ENCODE data around the gene C1QTNF12.

C1QTNF12 gene, protein sequence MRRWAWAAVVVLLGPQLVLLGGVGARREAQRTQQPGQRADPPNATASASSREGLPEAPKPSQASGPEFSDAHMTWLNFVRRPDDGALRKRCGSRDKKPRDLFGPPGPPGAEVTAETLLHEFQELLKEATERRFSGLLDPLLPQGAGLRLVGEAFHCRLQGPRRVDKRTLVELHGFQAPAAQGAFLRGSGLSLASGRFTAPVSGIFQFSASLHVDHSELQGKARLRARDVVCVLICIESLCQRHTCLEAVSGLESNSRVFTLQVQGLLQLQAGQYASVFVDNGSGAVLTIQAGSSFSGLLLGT

DNA sequence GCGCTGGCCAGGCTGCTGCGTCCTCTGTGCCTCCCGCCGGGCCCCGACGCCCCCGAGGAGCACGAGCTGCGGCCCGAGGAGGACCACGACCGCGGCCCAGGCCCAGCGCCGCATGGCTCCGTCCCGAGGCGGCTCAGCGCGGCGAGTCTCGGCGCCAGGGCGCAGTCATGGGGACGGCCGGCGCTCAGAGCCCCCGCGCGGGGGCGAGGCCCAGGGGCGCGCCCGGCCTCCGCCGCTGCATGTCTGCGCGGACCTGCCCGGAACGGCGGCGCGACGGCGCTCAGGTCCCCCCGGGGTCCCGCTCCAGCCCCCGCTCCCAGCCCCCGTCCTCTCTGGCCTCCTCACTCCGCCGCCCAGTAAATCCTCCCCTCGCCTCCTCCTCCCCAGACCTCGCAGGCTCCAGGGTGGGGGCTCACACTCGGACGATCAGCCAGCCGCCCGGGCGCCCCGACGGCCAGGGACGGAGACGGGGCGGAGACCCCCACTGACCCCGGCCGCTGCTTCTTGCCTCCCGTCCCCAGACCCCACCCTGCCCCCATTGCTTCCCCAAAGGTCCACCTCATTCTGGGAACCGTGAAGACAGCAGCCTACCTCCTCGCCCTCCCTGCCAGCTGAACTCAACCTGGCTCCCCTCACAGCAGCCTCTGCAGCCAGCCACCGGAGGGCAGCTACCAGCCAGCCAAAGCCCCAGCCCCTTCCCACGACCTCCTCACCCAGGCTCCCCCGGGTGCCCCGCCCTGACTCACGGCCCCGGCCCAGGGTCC is at the start of gene C1QTNF12:
C1QTNF12 (minus strand) TSS at position 146 of the 764 bp plus-strand sequence; CDS start at position 114, 32 bp downstream.
- DNase-seq, result no peak

DNA sequence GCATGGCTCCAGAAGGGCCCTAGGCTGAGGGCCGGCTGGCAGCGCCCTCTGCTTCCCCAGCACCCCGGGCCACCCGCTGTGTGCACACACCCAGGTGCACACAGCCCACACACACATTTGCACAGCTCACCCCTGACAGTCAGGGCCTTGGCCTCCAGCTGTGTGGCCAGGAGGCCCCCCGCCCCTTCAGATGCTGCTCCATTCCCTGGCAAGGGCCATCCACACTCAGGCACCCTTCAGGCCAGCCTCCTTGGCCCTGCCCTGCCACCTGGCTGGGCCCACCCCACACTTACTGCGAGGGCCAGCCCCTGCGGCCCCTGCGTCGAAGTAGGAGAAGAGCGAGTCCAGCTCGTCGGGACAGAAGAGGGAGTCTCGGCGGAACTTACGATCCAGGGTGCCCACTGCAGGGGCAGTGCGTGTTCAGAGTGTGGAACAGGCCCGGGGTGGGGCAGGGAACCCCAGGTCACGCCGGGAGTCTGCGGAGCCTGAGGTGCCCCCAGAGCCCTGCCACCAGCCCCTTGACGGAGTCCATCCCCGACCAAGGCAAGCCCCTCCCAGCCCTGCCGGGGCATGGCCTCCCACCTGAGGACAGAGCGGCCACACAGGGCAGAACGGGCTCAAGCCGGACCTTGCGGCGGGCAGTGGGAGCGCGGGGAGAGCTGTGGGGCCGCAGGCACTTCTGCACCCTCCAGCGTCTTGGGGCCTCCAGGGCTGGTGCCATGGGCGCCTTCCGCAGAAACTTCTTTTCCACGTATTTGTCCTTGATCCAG is 48.8 kb upstream of the C1QTNF12 start:
- no peak for DNase-seq

DNA sequence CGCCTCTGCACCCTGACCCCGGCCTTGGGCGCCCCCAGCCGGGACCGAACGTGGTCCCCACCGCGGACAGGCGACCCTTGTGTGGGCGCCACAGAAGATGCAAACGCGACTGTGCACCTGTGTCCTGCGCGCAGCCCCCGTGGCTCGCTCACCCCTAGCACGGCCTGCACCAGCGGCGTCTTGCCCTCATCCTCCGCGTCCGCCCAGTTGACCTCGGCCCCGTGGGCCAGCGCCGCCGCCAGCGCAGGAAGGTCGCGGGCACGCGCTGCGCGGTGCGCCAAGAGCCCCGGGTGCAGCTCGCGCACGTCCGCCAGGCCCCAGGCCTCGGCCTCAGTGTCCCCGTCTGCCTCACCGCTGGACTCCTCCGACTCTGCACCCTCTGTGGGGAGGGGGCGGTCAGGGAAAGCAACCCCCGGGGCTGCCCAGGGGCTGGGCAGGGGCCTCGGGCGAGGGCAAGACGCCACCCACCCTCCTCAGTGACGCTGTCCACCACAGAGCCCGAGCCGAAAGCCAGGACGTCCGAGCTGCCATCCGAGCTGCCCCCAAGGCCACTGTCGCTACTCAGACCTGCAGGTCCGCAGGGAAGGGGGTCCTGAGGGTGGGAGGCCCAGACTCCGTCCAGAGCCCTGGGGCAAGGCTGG is 47.8 kb upstream of the C1QTNF12 start:
- no peak for DNase-seq

DNA sequence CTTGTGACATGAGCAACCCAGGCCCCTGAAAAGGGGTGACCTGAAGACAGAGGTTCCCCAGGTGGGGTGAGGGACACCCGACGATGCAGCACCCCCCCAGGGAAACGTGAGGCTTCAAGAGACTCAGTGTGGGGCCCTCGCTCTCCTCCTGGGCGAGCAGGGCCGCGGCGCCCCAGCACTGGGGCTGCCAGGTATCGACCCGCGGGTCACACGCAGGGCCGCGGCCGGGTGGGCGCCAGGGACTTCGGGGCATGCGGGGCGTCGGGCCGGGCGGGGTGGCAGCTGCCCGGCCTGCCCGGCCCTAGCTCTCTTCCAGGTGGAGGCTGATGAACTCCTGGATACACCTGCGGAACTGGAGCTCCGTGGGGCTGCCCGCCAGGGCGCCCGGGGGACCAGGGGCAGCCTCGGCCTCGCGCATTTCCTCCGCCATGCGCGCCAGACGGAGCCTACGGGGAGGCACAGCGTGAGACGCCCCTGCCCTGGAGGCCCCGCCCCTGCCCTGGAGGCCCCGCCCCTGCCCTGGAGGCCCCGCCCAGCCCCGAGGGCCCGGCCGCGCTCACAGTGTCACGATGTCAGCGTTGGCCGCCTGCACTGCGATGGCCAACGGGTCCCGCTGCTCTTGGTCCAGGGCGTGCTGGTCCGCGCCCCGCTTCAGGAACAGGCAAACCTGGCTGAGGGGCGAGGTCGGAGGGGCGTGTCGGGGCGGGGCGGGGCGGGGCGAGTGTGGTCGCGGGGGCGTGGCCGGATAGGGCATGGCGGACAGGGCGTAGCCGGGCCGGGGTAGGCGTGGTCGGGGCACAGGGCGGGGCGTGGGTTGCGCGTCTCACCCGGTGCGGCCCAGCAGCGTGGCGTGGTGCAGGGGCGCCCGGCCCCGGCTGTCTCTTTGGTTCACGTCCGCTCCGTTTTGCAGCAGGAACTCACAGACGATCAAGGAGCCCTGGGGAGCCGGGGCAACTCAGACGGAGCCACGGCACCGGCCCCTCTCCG is 47.0 kb upstream of the C1QTNF12 start:
- DNase-seq, result no peak

DNA sequence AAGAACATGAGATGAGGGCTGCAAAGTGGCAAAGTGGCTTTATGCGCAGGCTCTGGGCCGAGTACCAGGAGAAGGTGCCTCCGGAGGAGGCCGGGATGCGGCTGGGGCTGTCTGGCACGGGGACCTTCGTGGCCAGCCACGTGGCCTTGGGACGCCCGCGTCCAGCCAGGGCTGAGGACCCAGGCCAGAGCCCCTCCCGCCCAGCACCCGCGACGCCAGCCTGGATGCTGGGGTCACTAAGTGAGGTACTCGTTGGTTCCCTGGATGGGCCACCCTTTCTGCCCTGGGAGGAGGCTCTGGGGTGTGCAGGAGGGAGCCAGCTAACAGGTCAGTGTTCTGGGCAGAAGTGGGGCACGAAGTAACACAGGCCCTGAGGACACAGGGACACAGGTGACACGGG is 46.3 kb upstream of the C1QTNF12 start:
- DNase-seq, result no peak

DNA sequence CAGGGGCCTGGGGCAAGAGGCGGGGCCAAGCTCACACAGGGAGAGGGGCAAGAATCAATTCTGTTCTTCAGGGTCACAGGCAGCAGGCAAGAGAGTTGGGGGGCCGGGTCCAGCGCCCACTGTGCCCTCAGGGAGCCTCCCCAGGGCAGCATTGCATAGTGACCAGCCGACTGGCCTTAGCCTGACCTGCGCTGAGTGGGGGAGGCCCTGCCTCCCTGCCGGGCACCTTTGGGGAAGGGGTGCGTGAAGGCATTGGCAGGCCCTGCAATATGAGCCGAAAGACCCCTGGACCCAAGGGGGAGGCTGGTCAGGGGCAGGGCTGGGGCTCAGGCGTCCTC is 45.9 kb upstream of the C1QTNF12 start:
- no peak for DNase-seq

DNA sequence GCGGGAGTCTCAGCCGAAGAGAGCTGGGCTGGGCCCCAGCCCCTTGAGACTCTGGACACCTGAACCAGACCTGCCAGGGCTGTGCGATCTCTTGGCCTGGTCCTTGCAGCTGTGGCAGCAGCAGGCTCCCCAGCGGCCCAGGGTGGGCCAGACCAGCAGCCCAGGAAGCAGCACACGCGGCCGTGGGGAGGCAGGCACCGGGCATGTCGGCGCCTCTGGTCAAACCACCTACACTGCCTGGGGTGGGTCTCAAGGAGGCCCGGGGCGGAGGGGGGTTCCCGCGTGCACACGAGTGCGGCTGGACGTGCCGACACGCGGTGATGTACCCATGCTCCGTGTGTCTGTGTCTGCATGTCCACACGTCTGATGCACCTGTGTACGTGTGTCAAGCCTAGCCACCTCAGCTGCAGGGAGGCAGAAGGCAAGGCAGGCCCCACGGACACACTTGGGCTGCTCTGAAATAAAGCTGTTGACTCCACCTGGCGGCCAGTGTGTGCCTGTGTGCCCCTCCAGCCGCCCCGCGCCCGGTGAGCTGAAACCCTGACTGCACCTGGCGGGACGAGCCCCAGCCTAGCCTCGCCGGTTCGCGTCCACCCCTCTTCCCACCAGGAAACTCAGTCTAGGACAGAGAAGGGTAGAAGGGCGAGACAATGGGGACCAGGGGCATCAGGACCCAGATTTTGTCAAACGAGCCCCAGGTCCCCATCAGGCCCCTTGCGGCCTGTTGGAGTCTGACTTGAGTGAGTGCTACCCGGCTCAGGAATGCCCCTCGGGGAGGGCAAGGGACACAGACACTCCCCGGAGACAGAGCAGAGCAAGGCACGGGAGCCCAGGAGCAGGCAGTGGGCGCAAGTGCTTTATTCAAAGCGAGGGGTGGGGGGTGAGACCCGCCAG is 45.3 kb upstream of the C1QTNF12 start:
- DNase-seq, result peak; percentile 77

DNA sequence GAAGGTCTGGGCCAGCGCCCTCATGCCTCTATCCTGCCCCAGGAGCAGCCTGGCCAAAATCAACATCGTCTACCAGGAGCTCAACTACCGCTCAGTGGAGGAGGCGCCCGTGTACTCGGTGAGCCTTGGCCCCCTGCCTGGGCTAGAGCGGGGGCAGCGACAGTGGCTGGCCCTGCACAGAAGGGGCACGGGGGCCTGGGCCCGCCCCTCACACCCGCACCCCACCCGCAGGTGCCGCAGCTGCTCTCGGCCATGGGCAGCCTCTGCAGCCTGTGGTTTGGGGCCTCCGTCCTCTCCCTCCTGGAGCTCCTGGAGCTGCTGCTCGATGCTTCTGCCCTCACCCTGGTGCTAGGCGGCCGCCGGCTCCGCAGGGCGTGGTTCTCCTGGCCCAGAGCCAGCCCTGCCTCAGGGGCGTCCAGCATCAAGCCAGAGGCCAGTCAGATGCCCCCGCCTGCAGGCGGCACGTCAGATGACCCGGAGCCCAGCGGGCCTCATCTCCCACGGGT is 44.6 kb upstream of the C1QTNF12 start:
- DNase-seq, result no peak

DNA sequence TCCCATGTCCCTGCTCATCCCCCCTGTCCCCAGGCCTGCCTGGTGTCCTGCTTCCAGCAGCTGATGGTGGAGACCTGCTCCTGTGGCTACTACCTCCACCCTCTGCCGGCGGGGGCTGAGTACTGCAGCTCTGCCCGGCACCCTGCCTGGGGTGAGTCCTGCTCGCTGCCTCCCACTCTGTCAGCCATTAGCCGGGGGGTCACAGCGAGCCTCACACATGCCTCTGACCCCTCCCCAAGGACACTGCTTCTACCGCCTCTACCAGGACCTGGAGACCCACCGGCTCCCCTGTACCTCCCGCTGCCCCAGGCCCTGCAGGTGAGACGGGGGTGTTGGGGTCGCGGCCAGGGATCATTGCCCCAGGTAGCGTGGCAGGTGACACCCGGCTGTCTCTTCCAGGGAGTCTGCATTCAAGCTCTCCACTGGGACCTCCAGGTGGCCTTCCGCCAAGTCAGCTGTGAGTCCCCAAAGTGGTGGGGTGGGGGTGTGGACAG is 43.8 kb upstream of the C1QTNF12 start:
- peak; percentile 82 for DNase-seq

DNA sequence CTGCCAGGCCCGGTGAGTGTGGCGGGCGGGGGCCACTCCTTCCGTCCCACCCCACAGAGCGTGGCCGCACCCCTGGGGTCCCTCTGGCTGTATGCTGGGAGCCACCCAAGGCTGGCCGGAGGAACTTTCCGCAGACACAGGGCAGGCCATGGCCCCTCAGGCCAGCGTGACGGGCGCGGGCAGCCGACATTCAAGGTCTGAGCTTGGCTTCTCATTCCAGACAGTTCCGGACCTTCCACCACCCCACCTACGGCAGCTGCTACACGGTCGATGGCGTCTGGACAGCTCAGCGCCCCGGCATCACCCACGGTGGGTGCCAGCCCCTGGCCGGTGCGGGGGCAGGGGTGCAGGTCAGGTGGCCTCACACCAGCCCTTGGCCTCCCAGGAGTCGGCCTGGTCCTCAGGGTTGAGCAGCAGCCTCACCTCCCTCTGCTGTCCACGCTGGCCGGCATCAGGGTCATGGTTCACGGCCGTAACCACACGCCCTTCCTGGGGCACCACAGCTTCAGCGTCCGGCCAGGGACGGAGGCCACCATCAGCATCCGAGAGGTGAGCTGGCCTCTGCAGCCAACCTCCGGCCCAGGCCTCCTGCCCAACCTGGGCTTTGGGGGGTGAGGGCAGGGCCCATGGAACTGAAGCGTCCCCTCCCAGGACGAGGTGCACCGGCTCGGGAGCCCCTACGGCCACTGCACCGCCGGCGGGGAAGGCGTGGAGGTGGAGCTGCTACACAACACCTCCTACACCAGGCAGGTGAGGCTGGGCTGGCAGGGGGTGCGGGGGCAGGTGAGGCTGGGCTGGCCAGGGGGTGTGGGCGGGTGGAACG is 41.0 kb upstream of the C1QTNF12 start:
- no peak for DNase-seq

DNA sequence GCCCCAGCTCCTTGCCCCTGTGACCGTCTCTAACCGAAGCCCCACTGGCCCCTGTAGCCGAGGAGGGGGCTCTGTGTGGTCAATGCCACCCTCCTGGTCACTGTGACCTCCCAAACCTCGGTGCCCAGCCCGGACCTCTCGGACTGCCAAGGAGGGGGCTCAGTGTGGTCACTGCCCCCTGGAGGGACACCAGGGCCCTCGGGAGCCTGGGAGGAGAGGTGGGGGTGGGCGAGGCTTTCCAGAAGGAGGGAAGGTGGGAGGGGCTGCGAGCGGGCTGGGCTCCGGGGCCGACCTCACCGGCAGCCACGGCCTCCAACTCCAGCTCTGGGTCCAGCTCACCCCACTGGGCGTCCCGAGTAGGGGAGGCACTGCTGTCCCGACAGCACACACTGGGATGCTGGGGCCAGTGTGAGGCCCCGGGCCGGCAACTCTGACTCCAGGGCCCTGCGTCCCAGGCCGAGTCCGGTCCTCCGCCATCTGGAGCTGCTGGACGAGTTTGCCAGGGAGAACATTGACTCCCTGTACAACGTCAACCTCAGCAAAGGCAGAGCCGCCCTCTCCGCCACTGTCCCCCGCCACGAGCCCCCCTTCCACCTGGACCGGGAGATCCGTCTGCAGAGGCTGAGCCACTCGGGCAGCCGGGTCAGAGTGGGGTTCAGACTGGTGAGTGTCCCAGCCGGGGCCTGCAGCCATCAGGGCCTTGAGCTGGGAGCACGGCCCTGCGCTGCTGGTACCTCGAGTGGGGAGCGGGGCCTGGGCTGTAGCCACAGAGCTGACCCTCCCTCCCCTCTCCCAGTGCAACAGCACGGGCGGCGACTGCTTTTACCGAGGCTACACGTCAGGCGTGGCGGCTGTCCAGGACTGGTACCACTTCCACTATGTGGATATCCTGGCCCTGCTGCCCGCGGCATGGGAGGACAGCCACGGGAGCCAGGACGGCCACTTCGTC is 40.1 kb upstream of the C1QTNF12 start:
- no peak for DNase-seq

DNA sequence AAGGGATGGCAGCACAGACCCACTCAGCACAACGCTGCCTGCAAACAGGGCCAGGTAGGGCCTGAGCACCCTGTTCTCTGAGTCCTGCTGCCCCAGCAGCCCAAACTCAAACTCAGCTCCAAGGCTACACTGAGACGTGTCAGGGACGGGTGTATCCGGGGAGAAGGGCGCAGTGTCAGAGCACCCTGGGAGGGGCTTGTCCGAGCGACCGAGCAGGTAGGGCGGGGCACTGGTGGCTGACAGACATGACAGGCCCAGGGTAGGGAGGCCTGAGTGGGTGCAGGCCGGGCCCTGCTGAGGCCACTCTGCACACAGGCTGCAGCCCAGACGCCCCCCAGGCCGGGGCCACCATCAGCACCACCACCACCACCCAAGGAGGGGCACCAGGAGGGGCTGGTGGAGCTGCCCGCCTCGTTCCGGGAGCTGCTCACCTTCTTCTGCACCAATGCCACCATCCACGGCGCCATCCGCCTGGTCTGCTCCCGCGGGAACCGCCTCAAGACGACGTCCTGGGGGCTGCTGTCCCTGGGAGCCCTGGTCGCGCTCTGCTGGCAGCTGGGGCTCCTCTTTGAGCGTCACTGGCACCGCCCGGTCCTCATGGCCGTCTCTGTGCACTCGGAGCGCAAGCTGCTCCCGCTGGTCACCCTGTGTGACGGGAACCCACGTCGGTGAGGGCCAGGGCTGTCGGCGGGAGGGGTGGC is 39.2 kb upstream of the C1QTNF12 start:
- DNase-seq, result no peak

DNA sequence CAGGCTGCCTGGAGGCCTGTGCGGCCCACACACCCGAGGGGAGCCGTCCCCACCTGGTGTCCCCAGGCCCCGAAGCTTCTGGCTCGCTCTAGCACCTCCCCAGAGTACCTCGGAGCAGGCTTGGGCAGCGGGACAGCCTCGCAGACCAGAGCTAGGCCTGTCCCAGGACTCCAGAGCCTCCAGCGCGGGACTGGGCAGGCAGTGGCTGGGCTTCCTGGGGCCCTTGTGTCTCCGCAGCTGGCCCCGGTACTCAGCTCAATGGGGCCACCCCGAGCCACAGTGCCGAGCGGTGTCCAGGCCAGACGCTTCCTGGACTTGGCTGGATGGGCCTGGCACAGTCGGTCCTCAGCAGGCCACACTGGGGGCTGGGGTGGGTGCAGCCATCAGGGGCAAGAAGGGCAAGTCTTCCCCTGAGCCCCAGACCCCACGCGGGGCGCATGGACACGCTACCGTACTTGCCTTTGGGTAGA is 38.6 kb upstream of the C1QTNF12 start:
- DNase-seq, result no peak

DNA sequence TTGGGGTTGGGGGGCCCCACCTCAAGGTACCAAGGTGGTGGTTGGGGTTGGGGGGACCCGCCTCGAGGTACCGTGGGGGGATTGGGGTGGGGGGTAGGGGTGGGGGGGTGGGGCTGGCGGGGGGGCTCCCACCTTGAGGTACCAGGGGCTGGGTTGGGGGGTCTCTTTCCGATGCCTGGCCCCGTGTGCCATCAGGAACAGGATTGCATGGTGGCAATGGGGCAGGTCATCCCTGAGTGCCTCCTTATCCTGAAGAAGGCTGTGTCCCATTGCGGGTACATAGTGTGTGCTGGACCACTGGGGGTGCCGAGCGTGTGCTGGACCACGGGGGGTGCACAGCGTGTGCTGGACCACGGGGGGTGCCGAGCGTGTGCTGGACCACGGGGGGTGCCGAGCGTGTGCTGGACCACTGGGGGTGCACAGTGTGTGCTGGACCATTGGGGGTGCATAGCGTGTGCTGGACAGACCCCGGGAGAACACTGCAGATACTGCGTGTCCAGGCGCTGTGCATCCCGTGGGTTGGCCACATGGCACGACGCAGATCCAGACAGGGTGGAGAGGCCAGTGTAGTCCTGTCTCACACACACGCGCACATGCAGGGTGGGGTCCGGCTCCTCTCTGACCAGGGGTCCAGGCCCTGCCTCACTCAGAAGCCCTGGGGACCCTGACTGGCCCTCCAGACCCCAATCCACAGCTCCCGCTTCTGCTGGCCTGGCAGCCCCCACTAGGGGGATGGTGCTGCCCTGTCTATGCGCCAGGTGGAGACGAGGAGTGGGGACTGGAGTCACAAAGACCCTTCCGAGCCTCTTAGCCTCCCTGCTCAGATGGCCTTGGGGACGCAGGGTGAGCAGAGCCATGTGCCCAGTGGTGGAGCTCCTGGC is 37.9 kb upstream of the C1QTNF12 start:
- no peak for DNase-seq

DNA sequence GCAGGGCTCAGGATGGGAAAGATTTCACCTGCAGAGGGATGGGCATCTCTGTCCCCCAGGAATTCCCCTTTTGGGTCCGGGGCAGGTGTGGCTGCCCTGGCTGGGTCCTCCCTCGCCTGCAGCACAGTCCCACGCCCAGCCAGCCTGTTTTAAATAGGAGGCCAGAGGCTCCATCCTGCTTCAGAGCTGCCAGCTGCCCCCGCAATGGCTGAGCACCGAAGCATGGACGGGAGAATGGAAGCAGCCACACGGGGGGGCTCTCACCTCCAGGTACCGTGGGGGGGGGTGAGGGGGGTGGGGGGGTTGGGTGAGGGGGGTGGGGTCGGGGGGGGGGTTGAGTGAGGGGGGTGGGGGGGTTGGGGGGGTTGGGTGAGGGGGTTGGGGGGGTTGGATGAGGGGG is 37.3 kb upstream of the C1QTNF12 start:
- DNase-seq, result no peak

DNA sequence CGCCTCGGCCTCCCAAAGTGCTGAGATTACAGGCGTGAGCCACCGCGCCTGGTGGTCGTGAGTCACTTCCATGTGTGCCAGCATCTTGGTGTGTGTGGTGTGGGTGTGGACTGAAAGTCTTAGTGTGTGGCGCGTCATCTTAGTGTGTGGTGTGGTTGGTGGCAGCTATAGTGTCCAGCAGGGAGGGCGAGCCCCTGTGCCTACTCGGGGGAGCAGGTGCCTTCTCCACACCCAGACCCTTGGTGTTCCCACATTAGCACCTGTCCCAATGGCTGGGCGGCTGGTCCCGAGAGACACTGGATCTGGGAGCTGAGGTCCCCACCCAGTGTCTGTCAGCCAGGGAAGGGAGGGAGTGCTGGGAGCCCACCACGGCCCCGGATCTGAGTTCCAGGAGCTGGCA is 36.5 kb upstream of the C1QTNF12 start:
- DNase-seq, result no peak
